KG1 (cell line): ENCODE data around the gene CCND2.
"Not testable (repeated sequence)": the region's sequence is repeated elsewhere in the genome, so short reads cannot be mapped to it uniquely, and the experiment has no call there.

Source experiments
- DNase-seq: peaks from one replicate; lab custom pipeline; 2025; lab: John Stamatoyannopoulos, UW

Gene CCND2

DNA sequence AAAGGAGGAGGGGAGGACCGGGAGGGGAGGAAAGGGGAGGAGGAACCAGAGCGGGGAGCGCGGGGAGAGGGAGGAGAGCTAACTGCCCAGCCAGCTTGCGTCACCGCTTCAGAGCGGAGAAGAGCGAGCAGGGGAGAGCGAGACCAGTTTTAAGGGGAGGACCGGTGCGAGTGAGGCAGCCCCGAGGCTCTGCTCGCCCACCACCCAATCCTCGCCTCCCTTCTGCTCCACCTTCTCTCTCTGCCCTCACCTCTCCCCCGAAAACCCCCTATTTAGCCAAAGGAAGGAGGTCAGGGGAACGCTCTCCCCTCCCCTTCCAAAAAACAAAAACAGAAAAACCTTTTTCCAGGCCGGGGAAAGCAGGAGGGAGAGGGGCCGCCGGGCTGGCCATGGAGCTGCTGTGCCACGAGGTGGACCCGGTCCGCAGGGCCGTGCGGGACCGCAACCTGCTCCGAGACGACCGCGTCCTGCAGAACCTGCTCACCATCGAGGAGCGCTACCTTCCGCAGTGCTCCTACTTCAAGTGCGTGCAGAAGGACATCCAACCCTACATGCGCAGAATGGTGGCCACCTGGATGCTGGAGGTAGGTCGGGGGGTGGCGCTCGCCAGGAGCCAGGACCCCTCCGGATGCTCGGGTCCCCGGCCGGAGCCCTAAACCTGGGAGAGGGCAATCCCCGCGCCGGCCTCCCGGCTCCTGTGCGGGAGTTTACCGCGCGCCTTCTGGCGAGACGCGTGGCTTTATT lies at the start of gene CCND2:
Gene CCND2, plus strand, starts transcription at position 111 of the 744 bp plus-strand sequence. Its CDS starts 279 bp downstream, at position 390.
- peak; percentile 75 for DNase-seq

GRCh38 chr12:4224206-4224889 lies 49.2 kb upstream of the CCND2 start:
- no peak for DNase-seq

- no peak for DNase-seq
Observed at GRCh38 chr12:4225571-4225970, 48.0 kb upstream of the CCND2 start.

- DNase-seq, result no peak
Observed at GRCh38 chr12:4227046-4227445, 46.5 kb upstream of the CCND2 start.

DNA sequence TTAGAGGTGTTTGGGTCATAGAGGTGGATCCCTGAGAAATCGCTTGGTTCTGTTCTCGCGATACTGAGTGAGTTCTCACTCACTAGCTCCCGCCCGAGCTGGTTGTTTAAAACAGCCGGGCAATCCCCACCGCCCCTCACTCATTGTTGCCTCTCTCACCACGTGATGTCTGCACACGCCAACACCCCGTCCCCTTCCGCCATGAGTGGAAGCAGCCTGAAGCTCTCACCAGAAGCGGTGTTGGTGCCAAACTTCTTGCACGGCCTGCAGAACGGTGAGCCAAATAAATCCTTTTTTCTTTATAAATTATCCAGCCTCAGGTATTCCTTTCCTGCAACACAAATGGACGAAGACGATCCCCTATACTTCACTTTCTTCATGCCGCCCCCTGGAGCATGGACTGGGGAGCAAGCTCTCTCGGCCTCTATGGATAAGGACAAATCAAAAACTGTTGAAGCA lies 45.4 kb upstream of the CCND2 start:
- no peak for DNase-seq

DNA sequence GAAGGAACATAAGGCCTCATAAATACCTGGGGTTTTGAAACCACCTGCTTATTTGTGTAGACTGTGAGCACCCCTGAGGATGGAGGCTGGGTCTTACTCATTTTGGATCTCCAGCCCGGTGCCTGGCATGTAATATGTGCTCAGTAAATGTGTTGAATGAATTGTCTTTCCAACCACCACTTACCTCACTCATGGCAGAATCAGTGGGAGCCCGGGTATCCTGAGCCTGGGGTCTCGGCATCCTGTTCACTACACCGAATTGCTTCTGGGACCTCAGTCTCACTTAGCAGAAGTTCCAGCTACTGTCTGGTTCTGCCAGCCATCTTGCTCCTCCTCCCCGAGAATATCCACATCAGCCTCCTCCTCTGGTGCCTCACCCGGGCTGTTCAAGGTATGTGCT lies 43.0 kb upstream of the CCND2 start:
- DNase-seq, result no peak

DNA sequence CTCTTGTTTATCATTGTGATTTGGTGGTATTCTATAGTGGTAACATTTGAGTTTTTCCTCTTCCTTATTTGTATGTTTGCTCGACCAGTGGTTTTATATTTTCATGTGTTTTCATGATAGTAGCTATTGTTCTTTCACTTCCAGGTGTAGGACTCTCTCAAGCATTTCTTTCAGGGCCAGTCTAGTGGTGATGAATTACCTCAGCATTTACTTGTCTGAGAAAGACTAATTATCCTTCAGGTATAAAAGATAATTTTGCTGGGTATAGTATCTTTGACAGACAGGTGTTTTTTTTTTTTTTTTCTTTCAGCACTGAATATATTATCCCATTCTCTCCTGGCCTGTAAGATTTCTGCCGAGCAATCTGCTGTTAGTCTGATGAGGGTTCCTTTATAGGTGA lies 35.0 kb upstream of the CCND2 start:
- DNase-seq, result no peak

- DNase-seq, result no peak
Observed at GRCh38 chr12:4239746-4240145, 33.8 kb upstream of the CCND2 start.

DNA sequence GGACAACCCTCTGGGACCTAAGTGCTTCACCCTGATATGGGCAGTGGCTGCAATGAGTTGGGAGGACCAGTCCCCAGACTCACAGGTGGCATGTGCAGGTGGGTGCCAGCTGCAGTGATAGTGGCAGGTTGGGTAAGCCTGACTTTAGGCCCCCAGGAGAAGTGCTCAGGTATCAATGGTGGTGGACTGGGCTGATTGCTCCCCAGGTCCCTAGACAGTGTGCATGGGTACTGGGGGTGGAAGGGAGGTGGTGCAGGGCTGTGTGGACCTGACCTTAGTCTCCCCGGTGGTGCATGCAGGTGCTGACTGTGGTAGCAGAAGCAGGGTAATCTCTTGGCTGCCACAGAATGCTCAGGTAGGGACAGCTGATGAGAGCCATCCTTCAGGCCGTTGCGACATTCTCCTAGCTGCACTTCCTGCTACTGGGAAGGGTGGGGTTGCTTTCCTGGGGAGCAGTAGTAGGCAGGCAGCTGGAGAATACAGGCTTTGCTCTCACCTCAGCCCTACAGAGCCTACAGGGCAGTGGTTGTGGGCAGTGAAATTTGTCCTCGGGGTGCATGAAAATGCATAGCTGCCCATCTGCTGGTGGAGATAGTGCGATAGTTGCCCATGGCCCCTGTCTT lies 33.3 kb upstream of the CCND2 start:
- DNase-seq, result no peak

GRCh38 chr12:4240981-4241380 lies 32.6 kb upstream of the CCND2 start:
- DNase-seq, result no peak

- DNase-seq, result no peak
Observed at GRCh38 chr12:4241592-4241991, 32.0 kb upstream of the CCND2 start.

GRCh38 chr12:4242595-4242994 lies 31.0 kb upstream of the CCND2 start:
- no peak for DNase-seq

DNA sequence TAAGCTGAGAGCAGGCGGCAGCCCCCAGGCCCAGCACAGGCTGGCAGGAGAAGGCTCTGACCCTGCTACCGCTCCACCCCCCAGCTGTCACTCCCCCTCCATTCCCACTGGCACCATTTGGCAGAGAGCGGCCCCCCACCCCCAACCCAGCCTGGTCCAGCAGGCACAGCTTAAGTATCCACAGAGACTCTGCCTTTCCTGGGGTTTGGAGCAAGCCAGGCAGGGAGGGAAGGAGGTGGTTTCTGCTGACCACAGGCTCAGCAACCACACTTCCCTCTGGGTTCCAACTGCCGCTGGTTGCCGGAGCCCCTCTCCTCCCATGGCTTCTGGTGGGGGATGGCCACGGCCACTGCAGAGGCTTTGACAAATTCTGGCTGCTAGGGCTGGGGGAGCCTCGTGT lies 30.5 kb upstream of the CCND2 start:
- DNase-seq, result peak; percentile 50

DNA sequence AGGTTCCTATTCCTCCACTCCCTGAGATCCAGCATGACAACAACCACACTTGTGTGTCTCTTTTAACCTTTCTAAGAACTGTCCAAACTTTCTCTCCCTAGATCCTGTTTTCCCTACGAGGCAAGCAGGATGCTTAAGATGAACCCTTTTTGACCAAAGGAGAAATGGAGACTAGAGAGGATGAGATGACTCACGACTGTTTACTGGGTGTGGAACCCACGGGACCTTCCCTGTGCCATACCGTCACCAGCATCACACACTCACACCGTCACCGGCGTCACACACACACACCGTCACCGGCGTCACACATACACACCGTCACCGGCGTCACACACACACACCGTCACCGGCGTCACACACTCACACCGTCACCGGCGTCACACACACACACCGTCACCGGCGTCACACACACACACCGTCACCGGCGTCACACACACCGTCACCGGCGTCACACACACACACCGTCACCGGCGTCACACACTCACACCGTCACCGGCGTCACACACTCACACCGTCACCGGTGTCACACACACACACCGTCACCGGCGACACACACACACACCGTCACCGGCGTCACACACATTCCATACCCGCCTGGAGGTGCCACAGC lies 30.0 kb upstream of the CCND2 start:
- not testable (repeated sequence) for DNase-seq

- DNase-seq, result no peak
Observed at GRCh38 chr12:4244868-4245267, 28.7 kb upstream of the CCND2 start.

DNA sequence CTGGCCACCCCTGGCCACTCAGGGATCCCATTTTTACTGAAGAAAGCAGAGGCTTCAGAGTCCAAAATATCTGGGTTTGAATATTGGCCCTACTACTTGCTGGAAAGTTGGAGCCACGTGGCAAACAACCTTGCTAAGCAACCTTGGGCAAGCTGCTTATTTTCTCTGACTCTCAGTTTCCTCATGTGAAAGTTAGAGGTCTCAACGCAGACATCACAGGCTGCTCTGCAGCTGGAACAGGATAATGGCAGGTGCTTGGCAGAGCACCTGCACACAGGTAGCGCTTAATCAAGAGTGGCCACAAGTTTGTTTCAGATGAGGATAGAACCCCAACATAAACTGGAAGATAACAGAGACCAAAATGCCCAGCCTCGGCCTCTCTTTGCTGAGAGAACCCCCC lies 28.1 kb upstream of the CCND2 start:
- no peak for DNase-seq

GRCh38 chr12:4246116-4246515 lies 27.4 kb upstream of the CCND2 start:
- no peak for DNase-seq

DNA sequence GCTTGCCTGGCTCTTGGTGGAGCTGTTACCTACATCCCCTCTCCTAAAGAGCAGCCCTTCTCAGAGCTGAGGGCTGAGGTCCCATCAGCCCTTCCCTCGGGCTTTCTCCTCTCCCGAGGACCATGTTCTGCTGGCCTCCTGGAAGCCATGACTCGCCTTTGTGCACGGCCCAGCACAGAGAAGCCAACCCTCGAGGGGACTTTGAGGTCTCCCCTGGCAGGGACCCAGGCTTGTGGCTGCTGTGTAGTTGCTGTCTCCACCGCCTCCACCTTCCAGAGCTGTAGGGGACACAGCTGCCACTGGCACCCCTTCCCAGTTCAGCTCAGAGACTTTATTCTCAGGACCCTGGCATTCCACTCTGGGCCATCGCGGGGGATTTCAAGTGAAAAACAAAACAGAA lies 22.9 kb upstream of the CCND2 start:
- no peak for DNase-seq

GRCh38 chr12:4251216-4251891 lies 22.2 kb upstream of the CCND2 start:
- DNase-seq, result no peak

DNA sequence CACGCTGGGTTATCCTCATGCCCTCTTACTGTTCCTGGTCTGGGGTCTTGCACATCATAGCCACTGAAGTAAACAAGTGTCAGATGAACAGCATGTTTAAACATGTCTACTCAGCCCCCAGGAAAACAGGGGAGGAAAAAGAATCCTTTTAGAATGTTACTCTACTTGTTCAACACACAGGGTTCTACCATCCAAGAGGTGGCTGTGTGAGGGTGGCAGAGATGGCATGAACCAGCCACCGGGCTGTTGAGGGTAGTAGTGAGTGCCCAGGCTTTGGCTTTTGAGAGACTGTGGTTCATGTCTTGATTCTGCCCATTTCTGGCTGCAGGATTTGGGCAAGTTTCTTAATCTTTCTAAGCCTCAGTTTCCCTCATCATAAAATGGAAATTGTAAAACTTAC lies 21.6 kb upstream of the CCND2 start:
- DNase-seq, result no peak

- DNase-seq, result no peak
Observed at GRCh38 chr12:4252601-4253000, 21.0 kb upstream of the CCND2 start.
